Measurements from ENCODE around the gene CCL21.

Gene CCL21

DNA sequence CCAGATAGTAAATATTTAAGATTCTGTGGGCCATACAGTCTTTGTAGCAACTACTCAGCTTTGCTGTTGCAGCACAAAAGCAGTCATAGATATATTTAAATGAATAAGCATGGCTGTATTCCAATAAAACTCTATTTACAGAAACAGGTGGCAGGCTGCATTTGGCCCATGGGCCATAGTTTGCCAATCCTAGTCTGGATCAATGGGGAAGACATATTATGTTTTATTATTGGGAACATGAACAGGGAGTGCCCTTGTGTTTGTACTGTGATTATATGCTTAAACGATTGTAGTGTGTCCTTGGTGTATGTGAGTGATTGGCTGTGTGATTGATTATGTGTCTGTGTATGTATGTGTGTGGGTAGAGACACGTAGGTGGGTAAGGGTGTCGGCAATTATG is 35.5 kb downstream of the CCL21 start:
- DNase-seq (ENCODE audit: low spot score) = no peak

DNA sequence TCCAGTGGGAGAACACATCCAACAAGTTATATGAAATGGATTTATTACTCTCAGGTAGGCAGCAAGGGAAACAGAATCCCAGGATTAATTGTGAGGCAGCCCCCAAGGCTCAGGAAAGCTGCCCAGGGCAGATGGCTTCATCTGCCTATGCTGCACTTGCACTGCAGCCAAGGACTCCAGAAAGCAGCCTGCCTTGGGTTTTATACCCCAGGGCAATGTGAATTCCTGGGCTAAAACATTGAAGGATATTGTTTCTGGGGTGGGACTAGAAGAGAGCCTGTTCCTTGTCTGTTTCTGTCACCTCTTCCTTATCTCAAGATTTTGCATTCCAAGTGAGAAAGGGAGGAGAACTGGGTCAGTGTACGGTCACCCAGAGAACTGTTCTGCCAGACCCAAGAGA is 38.6 kb downstream of the CCL21 start:
- no peak for DNase-seq (ENCODE audit: low spot score)

GRCh38 chr9:34669809-34670562 is 40.0 kb downstream of the CCL21 start:
- no peak for DNase-seq (ENCODE audit: low spot score)

DNA sequence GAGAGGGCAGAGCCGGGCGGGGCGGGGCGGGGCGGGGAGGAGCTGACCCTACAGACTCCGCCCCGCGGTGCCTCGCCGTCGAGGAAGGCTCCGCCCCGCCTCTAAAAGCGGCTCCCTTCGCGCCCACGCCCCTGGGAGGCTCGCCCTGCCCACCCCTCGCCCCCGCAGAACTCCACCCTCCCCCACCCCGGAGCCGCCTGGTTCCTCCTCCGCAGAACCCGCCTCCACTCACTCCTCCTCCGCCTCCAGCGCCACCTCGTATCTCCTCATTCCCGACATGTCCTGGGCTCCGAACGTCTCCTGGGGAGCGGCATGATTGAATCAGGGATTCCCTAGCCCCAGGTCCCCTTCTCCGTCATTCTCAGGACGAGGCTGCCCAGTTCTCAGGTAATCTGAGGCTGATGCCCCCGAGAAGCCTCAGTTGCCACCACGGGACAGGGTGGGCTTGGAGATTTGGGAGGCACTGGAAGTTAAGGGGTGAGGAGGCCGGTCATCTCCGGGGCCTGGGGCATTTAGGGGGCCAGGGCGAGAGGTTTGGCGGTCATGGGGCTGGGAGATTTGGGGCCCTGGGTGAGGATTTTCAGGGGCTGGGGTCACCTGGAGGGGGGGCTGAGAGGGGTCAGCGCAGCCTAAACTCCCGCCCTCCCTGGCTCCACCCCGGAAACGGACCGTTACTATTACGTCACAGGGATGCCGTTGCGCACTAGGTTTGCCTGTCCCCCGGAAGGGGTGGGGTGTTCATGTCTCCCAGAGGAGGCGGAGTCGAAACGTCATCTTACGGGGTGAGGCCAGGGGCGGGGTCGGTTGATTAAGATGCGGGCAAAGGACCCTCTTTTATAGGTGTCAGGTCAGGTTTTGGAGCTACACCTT is 44.3 kb downstream of the CCL21 start:
- DNase-seq (ENCODE audit: low spot score) = peak; percentile 94

DNA sequence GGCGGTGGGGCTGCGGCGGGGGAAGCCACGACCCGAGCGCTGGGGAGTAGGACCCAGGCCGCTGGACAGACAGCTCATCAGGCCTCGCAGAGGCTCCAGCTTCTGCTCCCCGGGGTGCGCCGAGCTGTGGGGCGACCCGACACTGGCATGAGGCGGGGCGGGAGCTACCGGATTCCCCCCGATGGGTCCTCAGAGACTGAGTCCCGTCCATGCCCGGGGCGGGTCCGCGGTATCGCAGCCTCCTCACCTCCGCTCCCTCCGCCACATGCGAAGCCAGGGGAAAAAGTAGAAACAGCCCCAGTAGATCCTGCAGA is 44.9 kb downstream of the CCL21 start:
- no peak for DNase-seq (ENCODE audit: low spot score)

DNA sequence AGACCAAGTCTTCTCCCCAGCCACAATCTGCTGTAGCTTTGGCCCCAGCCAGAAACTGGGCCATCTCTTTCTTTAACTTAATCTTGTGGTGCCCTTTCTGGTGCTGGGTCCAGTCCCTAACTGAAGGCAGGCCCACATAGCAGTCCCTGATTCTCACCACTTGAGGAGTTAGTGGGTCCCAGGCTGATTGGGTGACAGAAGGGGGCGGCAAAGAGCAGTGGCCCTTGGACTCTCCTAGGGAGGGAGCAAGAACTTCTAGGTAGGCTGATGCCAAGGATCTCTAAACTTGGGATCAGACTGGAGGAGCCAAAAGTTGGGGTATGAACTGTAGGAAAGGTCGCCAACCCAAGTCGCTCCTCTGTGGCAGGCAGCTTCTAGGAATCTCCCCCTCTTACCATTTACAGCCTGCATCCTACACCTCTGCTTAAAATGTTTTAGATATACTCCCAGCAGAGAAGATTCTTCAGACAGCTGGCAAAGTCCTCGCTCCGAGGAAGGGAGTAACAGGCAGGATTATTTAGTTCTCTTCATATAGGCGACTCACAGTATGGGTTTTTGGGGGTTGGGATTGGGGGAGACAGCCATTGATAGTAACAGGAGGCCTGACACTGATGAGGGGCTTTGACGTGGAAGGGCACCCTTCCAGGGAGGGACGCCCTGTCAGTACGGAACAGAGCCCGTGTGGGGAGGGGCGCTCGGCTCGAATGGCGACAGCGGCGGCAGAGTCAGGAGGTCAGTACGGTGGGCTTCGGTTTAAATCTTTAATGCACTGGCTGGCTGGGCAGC is 45.5 kb downstream of the CCL21 start:
- DNase-seq (ENCODE audit: low spot score) = peak; percentile 74

DNA sequence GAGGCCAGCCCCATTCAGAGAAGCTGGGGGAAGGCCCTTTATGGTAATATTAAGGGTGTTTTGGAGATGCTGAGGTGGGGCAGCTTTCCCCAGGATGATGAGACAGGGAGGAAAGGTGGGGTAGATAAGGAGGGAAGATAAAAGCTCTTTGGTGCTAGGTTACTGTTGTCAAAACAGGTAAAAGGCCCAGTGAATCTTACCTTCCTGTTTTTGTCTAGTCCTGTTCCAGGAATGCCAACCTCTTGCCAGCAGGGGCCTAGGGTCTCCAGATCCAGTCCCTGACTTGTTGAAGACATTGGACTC is 46.7 kb downstream of the CCL21 start:
- DNase-seq (ENCODE audit: low spot score) = no peak

DNA sequence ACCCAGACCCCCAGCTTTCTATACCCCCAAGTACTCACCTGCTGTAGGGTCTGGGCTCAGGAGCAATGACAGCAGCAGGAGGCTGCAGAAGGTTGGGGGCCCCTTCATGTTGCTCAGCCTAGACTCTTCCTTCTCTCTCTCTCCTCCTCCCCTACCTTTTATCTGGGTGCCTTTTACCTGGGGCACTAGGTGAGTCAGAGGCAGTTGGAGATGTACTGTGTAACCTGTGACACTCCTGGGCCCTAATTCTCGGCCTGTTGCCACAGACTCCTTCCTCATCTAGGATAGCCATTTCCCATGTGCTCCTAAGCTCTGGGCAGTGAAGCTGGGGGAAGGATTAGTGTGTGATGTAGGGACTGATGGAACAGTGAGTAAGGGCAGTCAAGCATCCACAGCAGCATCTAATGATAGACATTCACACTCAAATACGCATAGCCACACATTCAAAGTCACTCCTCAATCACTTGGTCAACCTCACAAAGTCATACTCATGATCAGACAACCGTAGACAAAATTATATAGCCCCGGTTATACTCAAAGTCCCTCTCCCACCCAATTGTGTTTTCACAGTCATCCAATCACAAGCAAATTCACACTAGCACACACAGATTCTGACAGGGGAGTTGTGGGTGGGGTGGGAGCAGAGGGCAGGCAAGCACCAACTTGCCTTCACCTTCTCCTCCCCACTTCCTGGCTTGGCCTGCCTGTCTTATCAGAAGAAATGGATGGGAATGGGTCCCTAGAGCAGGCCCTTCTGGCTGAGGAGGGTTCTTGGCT is 47.2 kb downstream of the CCL21 start, which contains the start of gene CCL27:
TSS of gene CCL27 (minus strand) at position 132 of the 777 bp plus-strand sequence. CDS start at position 108, 24 bp downstream.
- no peak for DNase-seq (ENCODE audit: low spot score)

GRCh38 chr9:34659592-34660253 is 50.2 kb downstream of the CCL21 start:
- no peak for DNase-seq (ENCODE audit: low spot score)

Measured in left forelimb (tissue), 1 donor.